Measurements from ENCODE around the gene FAR2. TPM values are rescaled to one million over a fixed set of nuclear protein-coding genes. Genes with fewer than 3 reads are reported as not detected.

FAR2 gene
- total and polyA plus RNA-seq, 2 of the 13 experiments (the other 11 are each of a cell fraction or from before 2014, with no cell fraction given), result not detected

DNA sequence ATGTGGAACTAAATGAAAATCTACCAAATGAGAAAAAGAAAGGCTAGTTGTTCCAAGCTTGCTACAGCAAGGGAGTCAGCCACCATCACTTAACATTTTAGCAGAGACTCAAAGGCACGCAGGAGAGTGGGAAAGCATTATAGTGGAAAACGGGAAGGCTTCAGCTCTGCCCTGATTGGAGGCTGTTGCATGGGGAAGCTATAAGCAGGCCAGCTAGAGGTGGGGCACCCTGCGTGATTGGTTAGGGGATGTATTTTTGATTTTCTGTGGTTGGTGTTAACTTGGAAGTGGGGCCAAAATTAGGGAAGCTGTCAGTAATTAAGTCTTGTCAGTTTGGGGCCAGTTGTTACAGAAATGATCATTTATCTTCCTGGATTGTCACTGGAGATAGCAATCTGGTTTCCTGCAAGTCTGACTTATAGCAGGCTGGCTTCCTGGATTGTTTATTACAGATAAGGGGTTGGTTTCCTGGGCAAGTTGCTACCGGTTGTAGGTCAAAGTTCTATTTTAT, 93.9 kb downstream of the FAR2 start (continued):
- TF ChIP-seq PHF20 (CRISPR knock-in tag; IDR thresholded peaks at IDR 0.05) (no peak), ZNF33A (CRISPR knock-in tag; IDR thresholded peaks at IDR 0.05; ENCODE audit: borderline replicate concordance) (no peak), DR1 (CRISPR knock-in tag; IDR thresholded peaks at IDR 0.05) (no peak), ZNF441 (CRISPR knock-in tag; IDR thresholded peaks at IDR 0.05; ENCODE audit: borderline replicate concordance) (no peak), FIP1L1 (IDR thresholded peaks at IDR 0.05; ENCODE audit: borderline replicate concordance, insufficient read depth, low read depth, low read length) (no peak)
- TF ChIP-seq, protein P1, sequence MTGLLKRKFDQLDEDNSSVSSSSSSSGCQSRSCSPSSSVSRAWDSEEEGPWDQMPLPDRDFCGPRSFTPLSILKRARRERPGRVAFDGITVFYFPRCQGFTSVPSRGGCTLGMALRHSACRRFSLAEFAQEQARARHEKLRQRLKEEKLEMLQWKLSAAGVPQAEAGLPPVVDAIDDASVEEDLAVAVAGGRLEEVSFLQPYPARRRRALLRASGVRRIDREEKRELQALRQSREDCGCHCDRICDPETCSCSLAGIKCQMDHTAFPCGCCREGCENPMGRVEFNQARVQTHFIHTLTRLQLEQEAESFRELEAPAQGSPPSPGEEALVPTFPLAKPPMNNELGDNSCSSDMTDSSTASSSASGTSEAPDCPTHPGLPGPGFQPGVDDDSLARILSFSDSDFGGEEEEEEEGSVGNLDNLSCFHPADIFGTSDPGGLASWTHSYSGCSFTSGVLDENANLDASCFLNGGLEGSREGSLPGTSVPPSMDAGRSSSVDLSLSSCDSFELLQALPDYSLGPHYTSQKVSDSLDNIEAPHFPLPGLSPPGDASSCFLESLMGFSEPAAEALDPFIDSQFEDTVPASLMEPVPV (CRISPR knock-in tag; IDR thresholded peaks at IDR 0.05), result no peak
- TF ChIP-seq, protein P2, sequence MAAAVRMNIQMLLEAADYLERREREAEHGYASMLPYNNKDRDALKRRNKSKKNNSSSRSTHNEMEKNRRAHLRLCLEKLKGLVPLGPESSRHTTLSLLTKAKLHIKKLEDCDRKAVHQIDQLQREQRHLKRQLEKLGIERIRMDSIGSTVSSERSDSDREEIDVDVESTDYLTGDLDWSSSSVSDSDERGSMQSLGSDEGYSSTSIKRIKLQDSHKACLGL (CRISPR knock-in tag; IDR thresholded peaks at IDR 0.05), result no peak

DNA sequence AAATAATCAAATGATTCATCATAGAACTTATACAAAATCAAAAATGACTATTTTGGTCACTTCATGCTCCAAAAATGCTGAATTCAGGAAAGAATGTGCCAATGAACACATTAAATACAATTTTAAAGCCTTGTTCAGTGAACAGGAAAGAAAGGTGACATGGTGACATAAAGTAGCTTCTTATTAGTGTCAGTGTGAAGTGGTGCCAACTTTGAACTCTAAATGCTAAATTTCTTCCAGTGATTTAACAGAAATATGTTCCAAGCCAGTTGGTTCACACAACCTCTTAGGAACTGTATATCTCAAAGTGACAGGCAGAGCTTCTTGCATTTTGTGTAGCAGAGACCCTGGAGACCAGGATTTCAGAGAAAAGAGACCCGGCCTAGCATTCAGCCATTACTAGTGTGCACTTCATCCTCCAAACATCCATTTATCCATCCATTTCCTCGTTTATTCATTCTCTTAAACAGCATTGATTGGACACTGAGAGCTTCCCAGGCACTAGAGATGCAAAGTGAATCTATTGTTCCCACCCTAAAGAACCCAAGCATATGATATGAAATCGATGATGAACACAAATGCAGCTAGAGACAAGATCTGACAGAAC, 95.2 kb downstream of the FAR2 start:
- Histone ChIP-seq H4K20me1 (ENCODE audit: insufficient read depth, low read length) (no peaks in the 10 kb centered on the region), H3K9me3 (ENCODE audit: low read length) (no peaks in the 10 kb centered on the region), H3K36me3 (replicated peaks in 1 of 2; ENCODE audit: control insufficient read depth in 1 of 2, insufficient read depth in 2 of 2, low read length in 2 of 2) (no peaks in the 10 kb centered on the region), H3K4me3 (replicated peaks in 1 of 3; ENCODE audit: insufficient read depth in 1 of 3, low read depth in 2 of 3, low read length in 3 of 3) (no peak overlapping the region), H3K27ac (ENCODE audit: extremely low read length, insufficient read depth, low read length) (no peak overlapping the region), H3K4me2 (ENCODE audit: low read depth, low read length) (no peak overlapping the region), H3K27me3 (ENCODE audit: control insufficient read depth in 1 of 2, insufficient read depth in 2 of 2, low read length in 2 of 2) (no peaks in the 10 kb centered on the region), H2AFZ (ENCODE audit: low read length) (no peak overlapping the region), H3K4me1 (ENCODE audit: insufficient read depth, low read length) (no peaks in the 10 kb centered on the region), H3K9ac (ENCODE audit: insufficient read depth, low read depth, low read length) (no peak overlapping the region), H3K79me2 (ENCODE audit: insufficient read depth, low read length) (no peaks in the 10 kb centered on the region)
- CTCF ChIA-PET (ENCODE audit: low intra/inter-chr PET ratio, low total read pairs), result no interaction called here
- WGBS (ENCODE audit: low lambda C conversion rate), result 0% methylated on average over 3 of the region's 3 CpGs
- ATAC-seq, result no peak
- no TSS peak for BruUV-seq (replicated peaks)
- DNase-seq (ENCODE audit: low spot score), result no peak
- FAIRE-seq, result no peak
- in situ Hi-C loops (cut with HindIII; ENCODE audit: extremely low pct_ligation_motif_present, low pct_unique_long_range_greater_than_20kb) (no loop called here), intact Hi-C loops (cut with micrococcal nuclease; ENCODE audit: unreplicated experiment) (no loop called here)
- POLR2A ChIA-PET, result no interaction called here
- TF ChIP-seq STAG1 (CRISPR knock-in tag; IDR thresholded peaks at IDR 0.05) (no peak), SPEN (CRISPR knock-in tag; IDR thresholded peaks at IDR 0.05; ENCODE audit: low read depth) (no peak), SRY (CRISPR knock-in tag; IDR thresholded peaks at IDR 0.05) (no peak), ZNF570 (CRISPR knock-in tag; IDR thresholded peaks at IDR 0.05; ENCODE audit: borderline replicate concordance) (no peak), ESRRA (CRISPR knock-in tag; IDR thresholded peaks at IDR 0.05; ENCODE audit: low read depth) (no peak), KLF16 (CRISPR knock-in tag; IDR thresholded peaks at IDR 0.05) (no peak), TEAD3 (CRISPR knock-in tag; optimal IDR thresholded peaks at IDR 0.05; ENCODE audit: borderline replicate concordance) (no peak), TCF7L2 (IDR thresholded peaks at IDR 0.05; ENCODE audit: low read depth, low read length) (no peak), CAMTA2 (CRISPR knock-in tag; IDR thresholded peaks at IDR 0.05; ENCODE audit: borderline replicate concordance) (no peak), ATM (IDR thresholded peaks at IDR 0.05; ENCODE audit: borderline replicate concordance) (no peak), SOX13 (IDR thresholded peaks at IDR 0.05) (no peak), SOX13 (CRISPR knock-in tag; conservative IDR thresholded peaks at IDR 0.05 in 1 of 2, IDR thresholded peaks at IDR 0.05 in 1 of 2) (no peak), JDP2 (CRISPR knock-in tag; IDR thresholded peaks at IDR 0.05; ENCODE audit: borderline replicate concordance) (no peak), MIER2 (CRISPR knock-in tag; IDR thresholded peaks at IDR 0.05) (no peak), FOXA1 (IDR thresholded peaks at IDR 0.05) (no peak), FOXA1 (CRISPR knock-in tag; IDR thresholded peaks at IDR 0.05) (no peak), ZNF598 (CRISPR knock-in tag; IDR thresholded peaks at IDR 0.05; ENCODE audit: borderline replicate concordance) (no peak), NR2F2 (IDR thresholded peaks at IDR 0.05; ENCODE audit: borderline replicate concordance, low read depth) (no peak)
